Panc1 (cell line): ENCODE measurements around the gene ARL5C. TPM values are rescaled to one million over a fixed set of nuclear protein-coding genes. Genes with fewer than 3 reads are reported as not detected.

Source experiments
- ATAC-seq: fragments of 200-7000 bp; cut with Tn5 transposase; 2 replicates; pipeline ENCODE4 v1.9.1; 2020; ENCODE audit warnings: mild to moderate bottlenecking, moderate library complexity
- BruUV-seq: library from RNA; stranded (reverse); fragments of 400-500 nt; replicated peaks from 2 replicates; lab custom pipeline; 2021; lab: Mats Ljungman, UMichigan
- CTCF ChIA-PET: fragments of 300-600 bp; sonication (Branson Sonifier 250); formaldehyde crosslinking; loops from one replicate; lab custom pipeline; 2022; ENCODE audit warnings: antibody characterized with exemption; lab: Charles Lee
- POLR2A ChIA-PET: fragments of 300-600 bp; sonication (Branson Sonifier 250); formaldehyde crosslinking; loops from one replicate; lab custom pipeline; 2022; ENCODE audit warnings: antibody characterized with exemption; lab: Charles Lee
- DNase-seq: peaks from one replicate; pipeline ENCODE4 v3.0.0-alpha.2; 2010; ENCODE audit warnings: low read depth, low spot score
- H3K27ac ChIP-seq: 2 replicates; pipeline ENCODE4 v1.5.1; 2011; ENCODE audit warnings: mild to moderate bottlenecking, low read length, inconsistent platforms
- H3K27me3 ChIP-seq: fragments of 200-500 bp; sonication (Bioruptor generic); 2 replicates; pipeline ENCODE4 v1.6.0; 2014; ENCODE audit warnings: low read length, inconsistent platforms; ENCODE audit not compliant: control insufficient read depth, insufficient read depth
- H3K36me3 ChIP-seq: fragments of 200-500 bp; sonication (Bioruptor generic); 2 replicates; pipeline ENCODE4 v1.5.1; 2014; ENCODE audit warnings: inconsistent platforms, mild to moderate bottlenecking, low read length, moderate library complexity; ENCODE audit not compliant: control insufficient read depth, insufficient read depth
- H3K4me1 ChIP-seq: 2 replicates; pipeline ENCODE4 v1.5.1; 2011; ENCODE audit warnings: inconsistent platforms, mild to moderate bottlenecking, low read length, moderate library complexity; ENCODE audit not compliant: control insufficient read depth, insufficient read depth
- H3K4me3 ChIP-seq, 2 experiments: 2 replicates each; pipeline ENCODE4 v1.5.1; 2011 to 2012; ENCODE audit warnings: low read depth in 2 of 2, low read length in 2 of 2, mild to moderate bottlenecking in 2 of 2, inconsistent platforms in 1 of 2, moderate library complexity in 1 of 2
- H3K9me3 ChIP-seq: fragments of 200-500 bp; sonication (Bioruptor generic); 2 replicates; pipeline ENCODE4 v1.5.1; 2014; ENCODE audit warnings: low read depth, mild to moderate bottlenecking, inconsistent platforms, low read length, moderate library complexity; ENCODE audit not compliant: control insufficient read depth, insufficient read depth
- POLR2AphosphoS5 ChIP-seq: IDR thresholded peaks from 2 replicates; pipeline ENCODE4 v1.6.1; 2012; ENCODE audit warnings: mild to moderate bottlenecking, low read depth, low read length, moderate library complexity
- SIN3A ChIP-seq: IDR thresholded peaks from 2 replicates; pipeline ENCODE4 v1.6.1; 2012; ENCODE audit warnings: low read depth, mild to moderate bottlenecking, low read length, moderate library complexity, borderline replicate concordance; ENCODE audit not compliant: insufficient read depth
- in situ Hi-C: cut with HindIII; loops from 2 replicates; pipeline ENCODE4 v1.10.0; 2016; ENCODE audit warnings: low sequenced_read_pairs, low pct_unique_long_range_greater_than_20kb
- intact Hi-C: fragments of 100-400 bp; cut with micrococcal nuclease; formaldehyde crosslinking; loops from one replicate; pipeline ENCODE4 v1.10.0; 2022; ENCODE audit not compliant: unreplicated experiment
- total RNA-seq: library from RNA; stranded (reverse); gene quantifications from one replicate; pipeline ENCODE4 v1.2.1, GENCODE V29; 2021; ENCODE audit not compliant: unreplicated experiment
- TF ChIP-seq, protein P1 (sequence below): fragments of 450-650 bp; IDR thresholded peaks from 2 replicates; pipeline ENCODE4 v1.5.1; 2017; ENCODE audit warnings: mild to moderate bottlenecking
- TF ChIP-seq, protein P2 (sequence below), 2 experiments: IDR thresholded peaks; 2 replicates each; pipeline ENCODE4 v1.6.1; 2011 to 2012; ENCODE audit warnings: low read depth in 2 of 2, control low read depth in 1 of 2, low read length in 1 of 2, mild to moderate bottlenecking in 1 of 2, moderate library complexity in 1 of 2; ENCODE audit not compliant: insufficient read depth in 1 of 2

ARL5C gene
- total RNA-seq, 1 experiment from 2014 or later: not detected

DNA sequence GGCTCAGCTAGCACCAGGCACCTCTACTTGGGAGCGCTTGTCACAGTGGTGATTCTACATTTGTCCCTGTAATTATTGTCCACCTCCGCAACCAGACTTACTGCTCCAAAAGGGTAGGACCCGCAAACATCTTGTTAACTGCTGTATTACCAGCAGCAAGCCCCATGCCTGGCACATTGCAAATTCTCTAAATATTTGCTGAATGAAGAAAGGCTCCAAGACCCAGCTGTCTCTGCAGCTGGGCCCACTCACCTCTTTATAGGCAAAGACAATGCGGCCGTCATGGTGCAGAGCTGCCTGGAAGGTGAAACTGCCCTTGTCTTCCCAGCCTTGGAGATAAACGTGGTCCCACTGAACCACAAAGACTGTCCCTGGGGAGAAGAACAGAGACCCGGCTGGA lies 58.8 kb downstream of the ARL5C start:
- Histone ChIP-seq H3K27me3 (no peaks in the 10 kb centered on the region), H3K9me3 (no peaks in the 10 kb centered on the region), H3K36me3 (no peaks in the 10 kb centered on the region), H3K27ac (no peak overlapping the region), H3K4me1 (no peaks in the 10 kb centered on the region), H3K4me3 (no peak overlapping the region)
- ChIA-PET POLR2A (no interaction called here), CTCF (no interaction called here)
- DNase-seq: no peak
- no peak for ATAC-seq
- intact Hi-C loops (no loop called here), in situ Hi-C loops (no loop called here)
- no TSS peak for BruUV-seq
- TF ChIP-seq, protein P1, sequence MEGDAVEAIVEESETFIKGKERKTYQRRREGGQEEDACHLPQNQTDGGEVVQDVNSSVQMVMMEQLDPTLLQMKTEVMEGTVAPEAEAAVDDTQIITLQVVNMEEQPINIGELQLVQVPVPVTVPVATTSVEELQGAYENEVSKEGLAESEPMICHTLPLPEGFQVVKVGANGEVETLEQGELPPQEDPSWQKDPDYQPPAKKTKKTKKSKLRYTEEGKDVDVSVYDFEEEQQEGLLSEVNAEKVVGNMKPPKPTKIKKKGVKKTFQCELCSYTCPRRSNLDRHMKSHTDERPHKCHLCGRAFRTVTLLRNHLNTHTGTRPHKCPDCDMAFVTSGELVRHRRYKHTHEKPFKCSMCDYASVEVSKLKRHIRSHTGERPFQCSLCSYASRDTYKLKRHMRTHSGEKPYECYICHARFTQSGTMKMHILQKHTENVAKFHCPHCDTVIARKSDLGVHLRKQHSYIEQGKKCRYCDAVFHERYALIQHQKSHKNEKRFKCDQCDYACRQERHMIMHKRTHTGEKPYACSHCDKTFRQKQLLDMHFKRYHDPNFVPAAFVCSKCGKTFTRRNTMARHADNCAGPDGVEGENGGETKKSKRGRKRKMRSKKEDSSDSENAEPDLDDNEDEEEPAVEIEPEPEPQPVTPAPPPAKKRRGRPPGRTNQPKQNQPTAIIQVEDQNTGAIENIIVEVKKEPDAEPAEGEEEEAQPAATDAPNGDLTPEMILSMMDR: no peak
- TF ChIP-seq POLR2AphosphoS5 (no peak), SIN3A (no peak)
- TF ChIP-seq, protein P2, sequence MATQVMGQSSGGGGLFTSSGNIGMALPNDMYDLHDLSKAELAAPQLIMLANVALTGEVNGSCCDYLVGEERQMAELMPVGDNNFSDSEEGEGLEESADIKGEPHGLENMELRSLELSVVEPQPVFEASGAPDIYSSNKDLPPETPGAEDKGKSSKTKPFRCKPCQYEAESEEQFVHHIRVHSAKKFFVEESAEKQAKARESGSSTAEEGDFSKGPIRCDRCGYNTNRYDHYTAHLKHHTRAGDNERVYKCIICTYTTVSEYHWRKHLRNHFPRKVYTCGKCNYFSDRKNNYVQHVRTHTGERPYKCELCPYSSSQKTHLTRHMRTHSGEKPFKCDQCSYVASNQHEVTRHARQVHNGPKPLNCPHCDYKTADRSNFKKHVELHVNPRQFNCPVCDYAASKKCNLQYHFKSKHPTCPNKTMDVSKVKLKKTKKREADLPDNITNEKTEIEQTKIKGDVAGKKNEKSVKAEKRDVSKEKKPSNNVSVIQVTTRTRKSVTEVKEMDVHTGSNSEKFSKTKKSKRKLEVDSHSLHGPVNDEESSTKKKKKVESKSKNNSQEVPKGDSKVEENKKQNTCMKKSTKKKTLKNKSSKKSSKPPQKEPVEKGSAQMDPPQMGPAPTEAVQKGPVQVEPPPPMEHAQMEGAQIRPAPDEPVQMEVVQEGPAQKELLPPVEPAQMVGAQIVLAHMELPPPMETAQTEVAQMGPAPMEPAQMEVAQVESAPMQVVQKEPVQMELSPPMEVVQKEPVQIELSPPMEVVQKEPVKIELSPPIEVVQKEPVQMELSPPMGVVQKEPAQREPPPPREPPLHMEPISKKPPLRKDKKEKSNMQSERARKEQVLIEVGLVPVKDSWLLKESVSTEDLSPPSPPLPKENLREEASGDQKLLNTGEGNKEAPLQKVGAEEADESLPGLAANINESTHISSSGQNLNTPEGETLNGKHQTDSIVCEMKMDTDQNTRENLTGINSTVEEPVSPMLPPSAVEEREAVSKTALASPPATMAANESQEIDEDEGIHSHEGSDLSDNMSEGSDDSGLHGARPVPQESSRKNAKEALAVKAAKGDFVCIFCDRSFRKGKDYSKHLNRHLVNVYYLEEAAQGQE (IDR thresholded peaks at IDR 0.05; ENCODE audit: insufficient read depth in 1 of 2, low read depth in 2 of 2, low read length in 1 of 2): no peak

Other genes starting within 250 kb of the ARL5C start
- gene FBXO47, start 198.8 kb downstream of the ARL5C start, total RNA-seq: not detected
- not detected for gene PLXDC1, start 14.5 kb downstream of the ARL5C start, total RNA-seq
- 14.9 TPM for gene CACNB1, start 31.5 kb upstream of the ARL5C start, total RNA-seq
- gene RPL19, start 34.1 kb upstream of the ARL5C start, total RNA-seq: 971 TPM
- 0.08 TPM for gene STAC2, start 59.8 kb upstream of the ARL5C start, total RNA-seq
- gene FBXL20, start 235.5 kb upstream of the ARL5C start, total RNA-seq: 9.9 TPM